HepG2 (cell line): ENCODE measurements around the gene DDX46. TPM values are rescaled to one million over a fixed set of nuclear protein-coding genes. Genes with fewer than 3 reads are reported as not detected.

Experiments used
- ARNTL ChIP-seq: sonication (generic); formaldehyde crosslinking; IDR thresholded peaks from 2 replicates; pipeline ENCODE4 v1.4.0; 2020; ENCODE audit warnings: mild to moderate bottlenecking, missing genetic modification reagents
- CHD2 ChIP-seq: IDR thresholded peaks from 2 replicates; pipeline ENCODE4 v1.6.1; 2011; ENCODE audit warnings: low read depth, low read length, improper control_type of control experiment
- ESRRA ChIP-seq: sonication (generic); formaldehyde crosslinking; IDR thresholded peaks from 2 replicates; pipeline ENCODE4 v1.5.1; 2020; ENCODE audit warnings: mild to moderate bottlenecking, low read depth, missing genetic modification reagents
- KAT2B ChIP-seq: fragments of 150-350 bp; IDR thresholded peaks from 2 replicates; pipeline ENCODE4 v1.6.1; 2014; ENCODE audit warnings: low read depth, low read length, borderline replicate concordance
- ONECUT2 ChIP-seq: sonication (generic); formaldehyde crosslinking; IDR thresholded peaks from 2 replicates; pipeline ENCODE4 v1.4.0; 2020; ENCODE audit warnings: missing genetic modification reagents
- RAD21 ChIP-seq: fragments of 450-650 bp; formaldehyde crosslinking; IDR thresholded peaks from 2 replicates; pipeline ENCODE4 v1.5.0; 2020; ENCODE audit warnings: mild to moderate bottlenecking
- REPIN1 ChIP-seq: sonication (generic); formaldehyde crosslinking; IDR thresholded peaks from 2 replicates; pipeline ENCODE4 v1.8.0; 2022; ENCODE audit warnings: missing genetic modification reagents, low read depth, mild to moderate bottlenecking, borderline replicate concordance
- TFE3 ChIP-seq: IDR thresholded peaks from 2 replicates; pipeline ENCODE4 v1.6.1; 2016
- YEATS4 ChIP-seq: sonication (generic); formaldehyde crosslinking; IDR thresholded peaks from 2 replicates; pipeline ENCODE4 v1.4.0; 2020; ENCODE audit warnings: missing genetic modification reagents, borderline replicate concordance
- ZBTB26 ChIP-seq: IDR thresholded peaks from 2 replicates; pipeline ENCODE4 v1.6.1; 2016; ENCODE audit warnings: missing compliant biosample characterization, missing genetic modification reagents, borderline replicate concordance
- ZNF282 ChIP-seq: fragments of 450-650 bp; IDR thresholded peaks from 2 replicates; pipeline ENCODE4 v1.6.1; 2018; ENCODE audit not compliant: partially characterized antibody
- ZNF33A ChIP-seq: sonication (generic); formaldehyde crosslinking; IDR thresholded peaks from 2 replicates; pipeline ENCODE4 v1.5.1; 2020; ENCODE audit warnings: missing genetic modification reagents, mild to moderate bottlenecking, moderate library complexity, borderline replicate concordance
- ZNF563 ChIP-seq: sonication (generic); formaldehyde crosslinking; IDR thresholded peaks from 2 replicates; pipeline ENCODE4 v1.8.0; 2022; ENCODE audit warnings: mild to moderate bottlenecking, moderate library complexity, missing genetic modification reagents
- ZNF646 ChIP-seq: sonication (generic); formaldehyde crosslinking; IDR thresholded peaks from 2 replicates; pipeline ENCODE4 v1.9.0; 2021; ENCODE audit warnings: mild to moderate bottlenecking, missing genetic modification reagents
- ZNF703 ChIP-seq: sonication (generic); formaldehyde crosslinking; IDR thresholded peaks from 2 replicates; pipeline ENCODE4 v1.5.1; 2020; ENCODE audit warnings: missing genetic modification reagents, mild to moderate bottlenecking, moderate library complexity, borderline replicate concordance
- ZSCAN30 ChIP-seq: sonication (generic); formaldehyde crosslinking; IDR thresholded peaks from 2 replicates; pipeline ENCODE4 v1.5.0; 2020; ENCODE audit warnings: mild to moderate bottlenecking, missing genetic modification reagents
- polyA plus RNA-seq, 8 experiments: library from polyadenylated mRNA; depleted of rRNA in 3 of 8; stranded (reverse) in 7 of 8; unstranded in 1 of 8; fragments of >200 nt; fragmentation: Illumina TruSeq in 4 of 8; extraction: Trizol in 4 of 8; gene quantifications; 2 replicates each; pipeline versions ENCODE4 v1.2.1 to v1.2.3, GENCODE V29; 2011 to 2016; ENCODE audit warnings: low read depth in 4 of 8, missing spikeins in 1 of 8, mixed read lengths in 1 of 8; ENCODE audit not compliant: insufficient read depth in 1 of 8
- total RNA-seq, 5 experiments: library from RNA; depleted of rRNA; stranded (reverse); fragments of >200 nt; fragmentation: Illumina TruSeq; extraction: Trizol; gene quantifications; 2 replicates each; pipeline ENCODE4 v1.2.3, GENCODE V29; 2016; ENCODE audit warnings: low read depth in 1 of 5
- TF ChIP-seq, protein P1 (sequence below): sonication (generic); formaldehyde crosslinking; conservative IDR thresholded peaks from 2 replicates; pipeline ENCODE4 v1.5.0; 2020; ENCODE audit warnings: missing genetic modification reagents

The DDX46 gene
- total and polyA plus RNA-seq, 2 of the 13 experiments (the other 11 are each of a cell fraction or from before 2014, with no cell fraction given): 27.3 to 59.3 TPM

GRCh38 chr5:134873987-134874830 is 115.6 kb downstream of the DDX46 start, which contains the start of gene TXNDC15 (continued):
- TF ChIP-seq, protein P1, sequence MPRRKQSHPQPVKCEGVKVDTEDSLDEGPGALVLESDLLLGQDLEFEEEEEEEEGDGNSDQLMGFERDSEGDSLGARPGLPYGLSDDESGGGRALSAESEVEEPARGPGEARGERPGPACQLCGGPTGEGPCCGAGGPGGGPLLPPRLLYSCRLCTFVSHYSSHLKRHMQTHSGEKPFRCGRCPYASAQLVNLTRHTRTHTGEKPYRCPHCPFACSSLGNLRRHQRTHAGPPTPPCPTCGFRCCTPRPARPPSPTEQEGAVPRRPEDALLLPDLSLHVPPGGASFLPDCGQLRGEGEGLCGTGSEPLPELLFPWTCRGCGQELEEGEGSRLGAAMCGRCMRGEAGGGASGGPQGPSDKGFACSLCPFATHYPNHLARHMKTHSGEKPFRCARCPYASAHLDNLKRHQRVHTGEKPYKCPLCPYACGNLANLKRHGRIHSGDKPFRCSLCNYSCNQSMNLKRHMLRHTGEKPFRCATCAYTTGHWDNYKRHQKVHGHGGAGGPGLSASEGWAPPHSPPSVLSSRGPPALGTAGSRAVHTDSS (CRISPR knock-in tag): 0 out of 2 replicates have a peak, but pooled peaks have one; percentile 55
- TF ChIP-seq YEATS4 (CRISPR knock-in tag) (peak; percentile 98), CHD2 (no peak), ZNF563 (CRISPR knock-in tag) (peak; percentile 97), ZBTB26 (CRISPR knock-in tag) (peak; percentile 24; the same call in 1 of the 2 replicates), REPIN1 (peak; percentile 95), ZNF282 (no peak), ZNF646 (CRISPR knock-in tag) (0 out of 2 replicates have a peak, but pooled peaks have one; percentile 25), ZNF33A (CRISPR knock-in tag) (peak; percentile 93; the same call in 1 of the 2 replicates), KAT2B (no peak), ZSCAN30 (CRISPR knock-in tag) (0 out of 2 replicates have a peak, but pooled peaks have one; percentile 77), RAD21 (CRISPR knock-in tag) (no peak; the same call in 1 of the 2 replicates), ARNTL (peak; percentile 59), TFE3 (CRISPR knock-in tag) (peak; percentile 68; the same call in 1 of the 2 replicates), ZNF703 (CRISPR knock-in tag) (peak; percentile 91), ONECUT2 (CRISPR knock-in tag) (no peak), ESRRA (peak; percentile 61)
